Suppressor macrophage treated with lipopolysaccharide for 1 hour (primary cell): Measurements from ENCODE around the gene KIF13A.
"Not testable (repeated sequence)": the region's sequence is repeated elsewhere in the genome, so short reads cannot be mapped to it uniquely, and the experiment has no call there.

Experiments used
- DNase-seq, 3 donors: peaks; one replicate each; pipeline ENCODE4 v3.0.0-alpha.2; 2020 to 2022

KIF13A gene

GRCh38 chr6:17894905-17895304 lies 92.5 kb downstream of the KIF13A start:
- DNase-seq = no peak

DNA sequence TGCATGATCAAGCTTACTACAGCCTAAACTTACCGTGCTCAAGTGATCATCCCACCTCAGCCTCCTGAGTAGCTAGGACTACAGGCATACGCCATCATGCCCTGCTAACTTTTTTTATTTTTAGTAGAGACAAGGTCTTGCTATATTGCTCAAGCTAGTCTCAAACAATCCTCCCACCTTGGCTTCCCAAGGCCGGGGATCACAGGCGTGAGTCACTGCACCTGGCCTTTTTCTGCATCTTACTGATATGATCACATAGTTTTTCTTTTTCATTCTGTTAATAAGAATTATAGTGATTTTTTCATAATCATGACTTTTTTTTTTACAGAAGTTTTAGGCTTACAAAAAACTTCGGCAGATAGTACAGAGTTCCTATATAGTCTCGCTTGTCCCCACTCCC lies 93.2 kb downstream of the KIF13A start:
- DNase-seq = no peak

DNA sequence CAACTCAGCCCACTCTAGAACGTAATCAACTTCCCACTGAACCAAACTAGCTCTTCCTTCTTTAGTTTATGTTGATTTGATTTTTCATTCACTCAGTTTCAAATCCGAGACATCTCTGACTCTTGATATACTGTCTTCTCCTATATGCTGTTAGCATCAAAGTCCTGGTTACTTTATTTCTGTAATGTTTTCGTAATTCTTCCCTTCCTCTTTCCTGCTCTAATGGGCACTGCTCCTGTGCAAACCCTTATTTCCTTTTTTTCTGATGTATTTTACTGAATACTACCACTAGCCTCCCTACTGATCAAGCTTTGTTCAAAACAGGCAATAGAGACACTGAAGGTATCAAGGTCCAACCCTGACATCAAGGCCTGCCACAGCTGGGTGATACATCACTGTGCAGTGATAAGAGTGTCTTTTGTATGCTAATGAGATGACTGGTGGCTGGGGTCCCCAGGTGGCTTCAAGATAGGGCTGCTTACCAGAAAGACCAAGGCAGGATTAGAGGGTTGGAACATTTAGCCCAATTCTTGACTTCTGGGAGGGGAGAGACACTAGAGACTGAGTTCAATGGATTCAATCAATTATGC lies 95.2 kb downstream of the KIF13A start:
- DNase-seq = peak; percentile 20 to 44 (median 40)

GRCh38 chr6:17890309-17890708 lies 97.1 kb downstream of the KIF13A start:
- no peak for DNase-seq

- not testable (repeated sequence) for DNase-seq
Measured at GRCh38 chr6:17889777-17890176, 97.7 kb downstream of the KIF13A start.

DNA sequence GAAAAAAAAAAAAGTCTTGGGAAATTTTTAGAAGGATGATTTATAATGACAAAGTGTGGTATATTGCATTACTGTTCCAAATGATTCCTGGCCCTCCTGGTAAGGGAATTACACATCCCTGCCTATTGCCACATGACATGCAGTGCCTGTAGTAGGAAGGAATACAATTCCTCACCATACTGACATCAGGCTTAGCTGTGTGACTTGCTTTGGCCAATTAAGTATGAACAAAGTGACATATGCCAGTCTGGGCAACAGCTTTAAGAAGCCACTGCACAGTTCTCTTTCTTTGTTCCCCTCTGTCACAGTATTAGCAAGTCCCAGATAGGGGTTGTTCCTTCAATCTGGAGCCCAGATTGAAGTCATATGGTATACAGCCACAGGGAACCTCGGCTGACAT lies 100.5 kb downstream of the KIF13A start:
- DNase-seq = peak; percentile 40 to 70 (median 56)

GRCh38 chr6:17885889-17886576 lies 101.4 kb downstream of the KIF13A start:
- DNase-seq = peak in 1 of 3 donors; percentile 28

- peak; percentile 57 to 72 (median 70) for DNase-seq
Measured at GRCh38 chr6:17884498-17885478, 102.6 kb downstream of the KIF13A start.

DNA sequence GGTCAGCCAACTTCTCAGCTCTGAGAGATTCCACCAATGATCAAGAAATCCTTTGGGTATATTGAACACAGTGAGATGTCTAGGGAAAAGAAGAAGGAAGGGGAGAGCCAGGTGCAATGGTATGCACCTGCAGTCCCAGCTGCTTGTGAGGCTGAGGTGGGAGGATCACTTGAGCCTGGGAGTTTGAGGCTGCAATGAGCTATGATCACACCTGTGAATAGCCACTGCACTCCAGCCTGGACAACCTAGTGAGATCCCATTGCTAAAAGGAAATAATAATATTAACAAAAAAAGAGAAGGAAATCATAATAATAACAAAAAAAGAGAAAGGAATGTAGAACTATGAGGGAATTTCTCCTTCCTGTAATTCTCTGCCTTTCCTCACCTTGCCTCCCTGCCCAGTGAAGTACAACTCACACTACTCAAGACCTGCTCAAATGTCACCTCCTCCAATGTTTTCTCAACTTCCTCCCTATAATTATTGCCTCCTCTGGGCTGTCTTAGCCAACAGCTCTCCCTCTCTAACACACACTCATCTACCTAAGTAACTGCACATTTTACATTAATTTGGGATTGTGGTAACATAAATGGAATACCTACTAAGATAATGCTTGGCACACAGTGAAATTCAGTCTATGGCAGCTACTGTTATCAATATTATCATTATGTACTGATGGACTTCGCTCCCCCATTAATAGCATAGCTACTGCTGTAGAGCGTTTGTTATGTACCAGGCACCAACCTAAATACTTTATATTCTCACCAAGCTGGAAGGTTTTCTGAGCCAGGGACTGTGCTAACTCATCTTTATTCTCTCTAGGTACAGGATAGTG lies 103.6 kb downstream of the KIF13A start:
- no peak for DNase-seq

DNA sequence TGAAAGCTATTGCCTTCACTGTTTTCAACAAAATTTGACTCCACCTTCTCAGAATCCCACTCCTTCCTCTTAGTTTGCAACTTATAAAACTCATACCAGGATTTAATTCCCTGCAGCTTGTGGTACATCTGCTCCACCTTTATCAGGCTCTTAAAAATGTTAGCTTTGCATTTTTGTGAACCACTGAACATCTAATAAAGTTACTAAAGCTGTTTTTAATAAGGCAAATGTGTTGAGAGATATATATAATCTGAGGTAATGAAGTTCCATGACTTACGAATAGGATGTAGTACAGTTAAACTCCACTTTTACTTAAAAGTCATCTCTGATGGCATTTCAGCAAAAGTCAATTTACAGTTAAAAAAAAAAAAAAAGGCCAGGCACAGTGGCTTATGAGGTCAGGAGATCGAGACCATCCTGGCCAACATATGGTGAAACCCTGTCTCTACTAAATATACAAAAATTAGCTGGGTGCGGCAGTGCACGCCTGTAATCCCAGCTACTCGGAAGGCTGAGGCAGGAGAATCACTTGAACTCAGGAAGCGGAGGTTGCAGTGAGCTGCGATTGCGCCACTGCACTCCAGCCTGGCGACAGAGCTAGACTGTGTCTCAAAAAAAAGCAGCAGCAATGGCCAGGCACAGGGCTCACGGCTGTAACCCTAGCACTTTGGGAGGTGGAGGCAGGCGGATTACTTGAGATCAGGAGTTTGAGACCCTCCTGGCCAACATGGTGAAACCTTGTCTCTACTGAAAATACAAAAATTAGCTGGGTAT lies 106.2 kb downstream of the KIF13A start:
- DNase-seq = peak; percentile 46 to 52 (median 48)

- DNase-seq = no peak
Measured at GRCh38 chr6:17879184-17879583, 108.3 kb downstream of the KIF13A start.

DNA sequence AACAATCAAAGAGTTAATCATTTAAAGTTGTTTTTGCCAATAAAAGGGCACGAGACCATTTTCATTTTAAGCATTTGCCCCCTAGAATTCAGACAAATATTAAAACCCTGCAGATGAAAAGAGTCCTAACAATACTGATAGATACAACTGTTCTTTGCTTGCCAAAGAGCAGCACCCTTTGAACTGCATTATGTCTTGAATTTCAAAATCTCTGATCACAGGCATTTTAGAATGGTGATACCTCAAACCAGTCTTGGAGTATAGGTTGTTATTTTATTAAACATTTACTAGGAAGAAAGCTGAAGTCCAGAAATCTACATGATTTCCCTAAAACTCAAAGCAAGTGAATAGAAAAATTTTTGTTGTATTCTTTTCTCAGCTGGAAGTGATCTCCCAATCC lies 108.7 kb downstream of the KIF13A start:
- no peak for DNase-seq

GRCh38 chr6:17877895-17878440 lies 109.5 kb downstream of the KIF13A start:
- DNase-seq = no peak

GRCh38 chr6:17877196-17877894 lies 110.1 kb downstream of the KIF13A start:
- DNase-seq = no peak

DNA sequence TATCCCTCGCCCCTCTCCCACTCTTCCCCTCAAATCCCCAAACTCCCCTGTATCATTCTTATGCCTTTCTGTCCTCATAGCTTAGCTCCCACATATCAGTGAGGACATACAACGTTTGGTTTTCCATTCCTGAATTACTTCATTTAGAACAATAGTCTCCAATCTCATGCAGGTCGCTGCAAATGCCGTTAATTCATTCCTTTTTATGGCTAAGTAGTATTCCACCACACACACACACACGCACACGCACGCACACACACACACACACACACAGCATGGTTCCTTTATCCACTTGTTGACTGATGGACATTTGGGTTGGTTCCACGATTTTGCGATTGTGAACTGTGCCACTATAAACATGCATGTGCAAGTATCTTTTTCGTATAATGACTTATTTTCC lies 112.7 kb downstream of the KIF13A start:
- no peak for DNase-seq

GRCh38 chr6:17872908-17873307 lies 114.5 kb downstream of the KIF13A start:
- no peak for DNase-seq

DNA sequence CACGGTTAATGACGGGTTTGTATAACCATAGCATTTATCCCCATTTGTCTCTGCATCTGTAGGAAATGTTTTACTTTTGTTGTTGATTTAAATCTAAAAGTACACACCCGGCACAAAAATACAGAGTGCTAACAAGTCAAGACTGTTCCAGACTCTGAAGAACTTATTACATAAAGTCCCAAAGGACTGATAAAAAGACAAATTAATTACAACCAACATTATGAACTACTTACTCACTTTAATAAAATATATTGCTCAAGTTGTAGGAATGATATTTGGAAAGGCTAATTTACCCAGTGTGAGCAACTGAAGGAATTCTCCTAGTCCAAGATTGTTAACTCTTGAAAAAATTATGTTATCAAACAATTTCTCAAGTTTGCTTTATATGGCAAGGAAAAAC lies 115.6 kb downstream of the KIF13A start:
- no peak for DNase-seq

DNA sequence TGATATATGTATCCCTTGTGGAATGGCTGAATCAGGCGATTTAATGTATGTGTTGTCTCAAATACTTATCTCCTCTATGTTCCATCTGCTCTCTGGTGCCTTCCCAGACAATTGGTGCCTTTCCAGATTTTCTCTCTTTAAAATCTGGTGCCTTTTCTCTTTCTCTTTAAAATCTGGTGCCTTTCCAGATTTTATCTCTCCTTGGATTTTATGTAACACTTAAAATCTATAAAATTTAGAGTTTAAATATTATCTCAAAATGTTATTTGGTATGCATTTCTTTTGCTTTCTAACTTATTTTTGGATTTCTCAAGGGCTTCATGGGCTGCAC lies 116.3 kb downstream of the KIF13A start:
- DNase-seq = no peak

DNA sequence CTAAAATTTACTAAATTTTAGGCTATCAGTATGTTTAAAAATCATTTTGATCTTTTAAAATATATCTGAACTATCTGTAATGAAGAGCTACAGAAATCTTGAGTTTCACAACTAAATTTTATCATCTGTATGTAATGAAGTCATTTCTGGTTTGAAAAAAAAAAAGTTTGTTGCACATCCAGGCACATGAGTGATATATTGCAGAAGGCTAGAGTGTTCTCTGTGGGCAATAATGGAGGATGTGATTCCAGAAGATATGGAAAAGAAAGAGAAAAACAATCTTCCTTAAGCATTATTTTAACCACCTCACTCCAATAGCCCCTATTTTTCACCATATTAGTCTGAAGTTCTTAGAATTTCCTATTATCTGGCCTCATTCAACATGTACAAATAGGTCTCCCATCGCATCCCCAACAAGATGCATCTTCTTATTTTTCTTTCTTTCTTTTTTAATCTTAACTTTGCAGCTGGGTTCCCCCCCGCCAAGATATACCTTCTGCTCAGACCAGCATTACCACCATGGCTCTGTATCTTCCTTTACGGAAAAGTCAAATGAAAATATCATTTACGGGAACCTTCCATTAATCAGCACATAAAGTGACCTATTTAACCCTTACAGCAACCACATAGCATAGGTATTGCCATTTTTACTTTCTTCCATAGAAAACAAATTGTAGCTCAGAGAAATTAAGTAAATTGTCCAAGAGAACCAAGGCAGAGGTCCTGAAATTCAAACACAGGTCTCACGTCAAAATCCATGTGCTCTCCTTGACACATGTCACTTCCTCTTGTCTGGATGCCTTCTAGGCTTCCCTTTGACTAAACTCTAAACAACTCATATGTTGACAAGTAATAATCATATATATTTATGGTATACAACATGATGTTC lies 116.9 kb downstream of the KIF13A start:
- DNase-seq = peak in 1 of 3 donors; percentile 23

GRCh38 chr6:17869753-17870050 lies 117.7 kb downstream of the KIF13A start:
- peak; percentile 28 to 46 (median 43) for DNase-seq
